Ishikawa (cell line): Measurements from ENCODE around the gene KDM4B.

Experiments used
- CEBPB ChIP-seq: IDR thresholded peaks from 2 replicates; pipeline ENCODE4 v1.6.1; 2012
- EGR1 ChIP-seq: IDR thresholded peaks from 2 replicates; pipeline ENCODE4 v1.6.1; 2012
- EP300 ChIP-seq: IDR thresholded peaks from 2 replicates; pipeline ENCODE4 v1.6.1; 2012; ENCODE audit warnings: borderline replicate concordance
- MAX ChIP-seq: IDR thresholded peaks from 2 replicates; pipeline ENCODE4 v1.6.1; 2012
- NFIC ChIP-seq: IDR thresholded peaks from 2 replicates; pipeline ENCODE4 v1.6.1; 2012
- RAD21 ChIP-seq: IDR thresholded peaks from 2 replicates; pipeline ENCODE4 v1.6.1; 2012; ENCODE audit warnings: low read depth
- REST ChIP-seq: IDR thresholded peaks from 2 replicates; pipeline ENCODE4 v1.6.1; 2012; ENCODE audit warnings: low read depth, mild to moderate bottlenecking
- TAF1 ChIP-seq: IDR thresholded peaks from 2 replicates; pipeline ENCODE4 v1.6.1; 2012; ENCODE audit warnings: low read depth, mild to moderate bottlenecking
- USF1 ChIP-seq: IDR thresholded peaks from 2 replicates; pipeline ENCODE4 v1.6.1; 2012
- YY1 ChIP-seq: IDR thresholded peaks from 2 replicates; pipeline ENCODE4 v1.6.1; 2012; ENCODE audit warnings: low read depth
- ZBTB7A ChIP-seq: IDR thresholded peaks from 2 replicates; pipeline ENCODE4 v1.6.1; 2012; ENCODE audit warnings: low read depth

- TF ChIP-seq TAF1 (no peak), ZBTB7A (no peak), MAX (no peak), USF1 (no peak), REST (no peak), NFIC (no peak), EP300 (no peak), EGR1 (no peak), RAD21 (no peak), YY1 (no peak), CEBPB (no peak)
Observed at GRCh38 chr19:5178841-5179240, 209.9 kb downstream of the KDM4B start.
